Neural cell (in vitro differentiated cells): Measurements from ENCODE around the gene ITGB5. TPM values are rescaled to one million over a fixed set of nuclear protein-coding genes. Genes with fewer than 3 reads are reported as not detected.

Experiments used
- H2AFZ ChIP-seq: fragments of 200-600, 300-800 bp; sonication (generic), shearing (Covaris generic); 2 replicates; pipeline ENCODE4 v1.6.0; 2014; ENCODE audit warnings: low read depth, mild to moderate bottlenecking, antibody characterized with exemption, low read length, moderate library complexity
- H3F3A ChIP-seq: fragments of 200-600 bp; shearing (Covaris generic); 2 replicates; pipeline ENCODE4 v1.6.1; 2016; ENCODE audit warnings: mild to moderate bottlenecking, moderate library complexity, mixed read lengths, antibody characterized with exemption, low read length; ENCODE audit not compliant: insufficient read depth, poor library complexity, severe bottlenecking
- H3K27ac ChIP-seq: fragments of 200-600, 300-800 bp; sonication (generic), shearing (Covaris generic); 2 replicates; pipeline ENCODE4 v1.5.1; 2014; ENCODE audit warnings: mild to moderate bottlenecking, low read length, moderate library complexity
- H3K27me3 ChIP-seq: fragments of 300-800, 200-600 bp; sonication (generic), shearing (Covaris generic); 2 replicates; pipeline ENCODE4 v1.6.0; 2014; ENCODE audit warnings: mild to moderate bottlenecking, low read depth, low read length, moderate library complexity; ENCODE audit not compliant: insufficient read depth
- H3K36me3 ChIP-seq: fragments of 300-800, 200-600 bp; sonication (generic), shearing (Covaris generic); 2 replicates; pipeline ENCODE4 v1.5.1; 2014; ENCODE audit warnings: mild to moderate bottlenecking, antibody characterized with exemption, low read length, moderate library complexity; ENCODE audit not compliant: insufficient read depth
- H3K4me2 ChIP-seq: fragments of 300-800, 200-600 bp; sonication (generic), shearing (Covaris generic); 2 replicates; pipeline ENCODE4 v1.6.0; 2014; ENCODE audit warnings: mild to moderate bottlenecking, low read length
- H3K4me3 ChIP-seq: fragments of 300-800, 200-600 bp; sonication (generic), shearing (Covaris generic); 2 replicates; pipeline ENCODE4 v1.5.1; 2014; ENCODE audit warnings: mild to moderate bottlenecking, low read length, moderate library complexity
- H3K79me2 ChIP-seq: fragments of 200-600 bp; shearing (Covaris generic); replicated peaks from 2 replicates; pipeline ENCODE4 v1.6.0; 2014; ENCODE audit warnings: mild to moderate bottlenecking, low read length, moderate library complexity; ENCODE audit not compliant: insufficient read depth
- H3K9ac ChIP-seq: fragments of 300-800, 200-600 bp; sonication (generic), shearing (Covaris generic); 2 replicates; pipeline ENCODE4 v1.6.1; 2016; ENCODE audit warnings: mild to moderate bottlenecking, low read length, mixed read lengths
- H3K9me2 ChIP-seq: fragments of 200-600 bp; shearing (Covaris generic); 2 replicates; pipeline ENCODE4 v1.6.1; 2016; ENCODE audit warnings: mild to moderate bottlenecking, low read length, mixed read lengths; ENCODE audit not compliant: insufficient read depth
- H3K9me3 ChIP-seq: fragments of 200-600, 300-800 bp; sonication (generic), shearing (Covaris generic); 2 replicates; pipeline ENCODE4 v1.6.1; 2016; ENCODE audit warnings: mild to moderate bottlenecking, mixed run types, low read length, moderate library complexity, mixed read lengths
- H4K20me1 ChIP-seq: fragments of 200-600 bp; shearing (Covaris generic); 2 replicates; pipeline ENCODE4 v1.6.1; 2016; ENCODE audit warnings: mild to moderate bottlenecking, mixed run types; ENCODE audit not compliant: insufficient read depth
- EP300 ChIP-seq: fragments of 450-650 bp; conservative IDR thresholded peaks from 2 replicates; pipeline ENCODE4 v1.6.1; 2014; ENCODE audit warnings: antibody characterized with exemption, mild to moderate bottlenecking, moderate library complexity; ENCODE audit not compliant: poor library complexity, severe bottlenecking
- EZH2 ChIP-seq: fragments of 200-600, 300-800 bp; shearing (Covaris generic), sonication (generic); IDR thresholded peaks from 2 replicates; pipeline ENCODE4 v1.6.1; 2014; ENCODE audit warnings: antibody characterized with exemption, low read length, borderline replicate concordance, mild to moderate bottlenecking; ENCODE audit not compliant: insufficient read depth, poor library complexity, severe bottlenecking
- MXI1 ChIP-seq: fragments of 450-650 bp; conservative IDR thresholded peaks from 2 replicates; pipeline ENCODE4 v1.6.1; 2014; ENCODE audit warnings: antibody characterized with exemption, mild to moderate bottlenecking; ENCODE audit not compliant: poor library complexity, severe bottlenecking
- POLR2AphosphoS5 ChIP-seq: IDR thresholded peaks from 2 replicates; pipeline ENCODE4 v1.6.1; 2012
- RAD21 ChIP-seq: fragments of 450-650 bp; conservative IDR thresholded peaks from 2 replicates; pipeline ENCODE4 v1.6.1; 2014; ENCODE audit warnings: antibody characterized with exemption, mild to moderate bottlenecking, moderate library complexity
- SMC3 ChIP-seq: fragments of 450-650 bp; conservative IDR thresholded peaks from 2 replicates; pipeline ENCODE4 v1.6.1; 2014; ENCODE audit warnings: antibody characterized with exemption, mild to moderate bottlenecking, moderate library complexity; ENCODE audit not compliant: poor library complexity
- TAF1 ChIP-seq: IDR thresholded peaks from 2 replicates; pipeline ENCODE4 v1.6.1; 2012; ENCODE audit warnings: low read depth
- polyA plus RNA-seq: library from polyadenylated mRNA; depleted of rRNA; stranded (reverse); fragments of >200 nt; gene quantifications from 2 replicates; pipeline ENCODE4 v1.2.3, GENCODE V29; 2014
- TF ChIP-seq, protein P1 (sequence below): fragments of 450-650 bp; IDR thresholded peaks from 2 replicates; pipeline ENCODE4 v1.5.1; 2014; ENCODE audit warnings: antibody characterized with exemption, mild to moderate bottlenecking, moderate library complexity; ENCODE audit not compliant: poor library complexity, severe bottlenecking
- TF ChIP-seq, protein P2 (sequence below): IDR thresholded peaks from 2 replicates; pipeline ENCODE4 v1.6.1; 2012; ENCODE audit warnings: borderline replicate concordance

Gene ITGB5
- polyA plus RNA-seq, 1 donor from 2014 or later: 1.2 TPM

DNA sequence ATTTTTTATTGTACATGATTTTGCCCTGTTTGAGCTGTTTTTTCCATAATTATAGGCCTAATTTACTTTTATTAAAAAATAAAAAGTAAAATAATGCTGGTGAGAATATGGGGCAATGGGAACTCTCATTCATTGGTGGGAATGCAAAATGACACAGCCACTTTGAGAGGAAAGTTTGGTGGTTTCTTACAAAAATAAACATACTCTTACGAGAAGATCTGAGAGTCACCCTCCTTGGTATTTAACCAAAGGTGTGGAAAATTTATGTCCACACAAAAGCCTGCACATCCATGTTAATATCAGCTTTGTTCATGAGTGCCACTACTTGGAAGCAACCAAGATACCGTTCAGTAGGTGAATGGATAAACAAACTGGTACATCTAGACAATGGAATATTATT is 37.6 kb upstream of the ITGB5 start:
- Histone ChIP-seq H3K27me3 (no peaks in the 10 kb centered on the region), H3K9ac (no peak overlapping the region), H2AFZ (no peak overlapping the region), H3F3A (no peaks in the 10 kb centered on the region), H3K36me3 (no peaks in the 10 kb centered on the region), H3K27ac (no peak overlapping the region), H3K4me3 (no peak overlapping the region), H3K9me2 (no peaks in the 10 kb centered on the region), H3K4me2 (no peak overlapping the region), H3K79me2 (no peaks in the 10 kb centered on the region), H4K20me1 (no peaks in the 10 kb centered on the region), H3K9me3 (no peaks in the 10 kb centered on the region)
- TF ChIP-seq SMC3: no peak
- TF ChIP-seq, protein P1, sequence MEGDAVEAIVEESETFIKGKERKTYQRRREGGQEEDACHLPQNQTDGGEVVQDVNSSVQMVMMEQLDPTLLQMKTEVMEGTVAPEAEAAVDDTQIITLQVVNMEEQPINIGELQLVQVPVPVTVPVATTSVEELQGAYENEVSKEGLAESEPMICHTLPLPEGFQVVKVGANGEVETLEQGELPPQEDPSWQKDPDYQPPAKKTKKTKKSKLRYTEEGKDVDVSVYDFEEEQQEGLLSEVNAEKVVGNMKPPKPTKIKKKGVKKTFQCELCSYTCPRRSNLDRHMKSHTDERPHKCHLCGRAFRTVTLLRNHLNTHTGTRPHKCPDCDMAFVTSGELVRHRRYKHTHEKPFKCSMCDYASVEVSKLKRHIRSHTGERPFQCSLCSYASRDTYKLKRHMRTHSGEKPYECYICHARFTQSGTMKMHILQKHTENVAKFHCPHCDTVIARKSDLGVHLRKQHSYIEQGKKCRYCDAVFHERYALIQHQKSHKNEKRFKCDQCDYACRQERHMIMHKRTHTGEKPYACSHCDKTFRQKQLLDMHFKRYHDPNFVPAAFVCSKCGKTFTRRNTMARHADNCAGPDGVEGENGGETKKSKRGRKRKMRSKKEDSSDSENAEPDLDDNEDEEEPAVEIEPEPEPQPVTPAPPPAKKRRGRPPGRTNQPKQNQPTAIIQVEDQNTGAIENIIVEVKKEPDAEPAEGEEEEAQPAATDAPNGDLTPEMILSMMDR: no peak
- TF ChIP-seq RAD21: no peak
- TF ChIP-seq POLR2AphosphoS5: no peak
- no peak for TF ChIP-seq EZH2
- TF ChIP-seq MXI1: no peak
- TF ChIP-seq TAF1: no peak
- TF ChIP-seq EP300: no peak
- TF ChIP-seq, protein P2, sequence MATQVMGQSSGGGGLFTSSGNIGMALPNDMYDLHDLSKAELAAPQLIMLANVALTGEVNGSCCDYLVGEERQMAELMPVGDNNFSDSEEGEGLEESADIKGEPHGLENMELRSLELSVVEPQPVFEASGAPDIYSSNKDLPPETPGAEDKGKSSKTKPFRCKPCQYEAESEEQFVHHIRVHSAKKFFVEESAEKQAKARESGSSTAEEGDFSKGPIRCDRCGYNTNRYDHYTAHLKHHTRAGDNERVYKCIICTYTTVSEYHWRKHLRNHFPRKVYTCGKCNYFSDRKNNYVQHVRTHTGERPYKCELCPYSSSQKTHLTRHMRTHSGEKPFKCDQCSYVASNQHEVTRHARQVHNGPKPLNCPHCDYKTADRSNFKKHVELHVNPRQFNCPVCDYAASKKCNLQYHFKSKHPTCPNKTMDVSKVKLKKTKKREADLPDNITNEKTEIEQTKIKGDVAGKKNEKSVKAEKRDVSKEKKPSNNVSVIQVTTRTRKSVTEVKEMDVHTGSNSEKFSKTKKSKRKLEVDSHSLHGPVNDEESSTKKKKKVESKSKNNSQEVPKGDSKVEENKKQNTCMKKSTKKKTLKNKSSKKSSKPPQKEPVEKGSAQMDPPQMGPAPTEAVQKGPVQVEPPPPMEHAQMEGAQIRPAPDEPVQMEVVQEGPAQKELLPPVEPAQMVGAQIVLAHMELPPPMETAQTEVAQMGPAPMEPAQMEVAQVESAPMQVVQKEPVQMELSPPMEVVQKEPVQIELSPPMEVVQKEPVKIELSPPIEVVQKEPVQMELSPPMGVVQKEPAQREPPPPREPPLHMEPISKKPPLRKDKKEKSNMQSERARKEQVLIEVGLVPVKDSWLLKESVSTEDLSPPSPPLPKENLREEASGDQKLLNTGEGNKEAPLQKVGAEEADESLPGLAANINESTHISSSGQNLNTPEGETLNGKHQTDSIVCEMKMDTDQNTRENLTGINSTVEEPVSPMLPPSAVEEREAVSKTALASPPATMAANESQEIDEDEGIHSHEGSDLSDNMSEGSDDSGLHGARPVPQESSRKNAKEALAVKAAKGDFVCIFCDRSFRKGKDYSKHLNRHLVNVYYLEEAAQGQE: no peak

DNA sequence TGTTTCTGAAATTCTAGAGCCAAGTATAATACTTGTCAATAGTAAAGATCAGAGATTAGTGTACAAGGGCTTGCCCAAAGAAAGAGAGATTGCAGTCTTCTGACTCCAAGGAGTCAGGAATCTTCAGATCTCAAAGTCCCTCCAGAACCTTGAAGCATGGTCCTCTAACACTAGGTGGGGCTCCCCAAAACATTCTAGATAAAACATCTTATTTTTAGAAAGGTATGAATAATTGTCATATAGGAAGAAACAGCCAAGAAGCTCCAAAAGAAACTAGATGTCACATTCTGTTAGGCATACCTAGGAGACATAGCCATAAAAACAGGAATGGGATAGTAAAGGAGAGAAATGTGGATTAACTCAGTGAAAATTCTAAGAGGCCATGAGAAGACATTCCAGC is 36.7 kb upstream of the ITGB5 start:
- Histone ChIP-seq H3K9ac (no peak overlapping the region), H2AFZ (no peak overlapping the region), H3K4me2 (no peak overlapping the region), H3K27me3 (no peaks in the 10 kb centered on the region), H3K9me3 (no peaks in the 10 kb centered on the region), H4K20me1 (no peaks in the 10 kb centered on the region), H3K36me3 (no peaks in the 10 kb centered on the region), H3K4me3 (no peak overlapping the region), H3K9me2 (no peaks in the 10 kb centered on the region), H3K27ac (no peak overlapping the region), H3K79me2 (no peaks in the 10 kb centered on the region), H3F3A (no peaks in the 10 kb centered on the region)
- TF ChIP-seq RAD21: no peak
- no peak for TF ChIP-seq EP300
- TF ChIP-seq EZH2: no peak
- no peak for TF ChIP-seq MXI1
- TF ChIP-seq TAF1: no peak
- no peak for TF ChIP-seq POLR2AphosphoS5
- no peak for TF ChIP-seq SMC3
- TF ChIP-seq, protein P2: no peak
- TF ChIP-seq, protein P1: no peak
